ENCODE results near the gene CFAP46. TPM values are rescaled to one million over a fixed set of nuclear protein-coding genes. Genes with fewer than 3 reads are reported as not detected.

Gene CFAP46
- total and polyA plus RNA-seq, 12 donors = 0.36 to 1.9 (median 1.1) TPM

DNA sequence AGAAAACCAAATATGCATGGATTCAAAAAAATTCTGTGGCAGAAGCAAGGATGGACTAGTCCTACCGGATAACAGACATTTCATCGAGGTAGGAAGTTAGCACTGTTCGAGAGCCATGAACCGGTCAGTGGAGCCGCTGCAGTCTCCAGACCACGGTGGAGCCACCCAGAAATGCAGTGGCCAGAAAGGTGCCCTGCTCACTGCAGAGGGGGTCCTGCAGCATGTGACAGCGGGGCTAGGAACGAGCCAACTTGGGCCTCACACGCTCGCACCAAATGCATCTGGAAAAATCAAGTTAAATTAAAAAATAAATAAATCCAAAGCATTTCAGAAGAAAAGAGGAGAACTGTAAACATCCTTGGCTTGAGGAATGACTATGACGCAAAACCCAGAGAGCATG lies 13.1 kb upstream of the CFAP46 start:
- no peak overlapping the region for H3K27ac ChIP-seq

DNA sequence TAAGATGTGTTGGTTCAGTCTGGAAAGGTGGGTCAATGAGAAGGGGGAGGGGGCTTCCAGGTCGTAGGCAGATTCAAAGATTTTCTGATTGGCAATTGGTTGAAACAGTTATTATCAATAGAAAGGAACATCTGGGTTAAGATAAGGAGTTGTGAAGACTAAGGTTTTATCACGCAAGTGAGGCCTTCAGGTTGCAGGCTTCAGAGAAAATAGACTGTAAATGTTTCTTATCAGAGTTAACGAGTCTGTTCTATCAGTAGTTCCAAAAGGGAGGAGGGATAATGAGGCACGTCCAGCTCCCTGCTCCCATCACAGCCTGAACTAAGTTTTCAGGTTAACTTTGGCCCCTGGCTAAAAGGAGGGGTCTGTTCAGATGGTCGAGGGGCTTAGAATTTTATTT lies 11.1 kb upstream of the CFAP46 start:
- WGBS, 2 donors = 36 to 45% methylated on average over 5 of the region's 5 CpGs
- TF ChIP-seq, protein P1, sequence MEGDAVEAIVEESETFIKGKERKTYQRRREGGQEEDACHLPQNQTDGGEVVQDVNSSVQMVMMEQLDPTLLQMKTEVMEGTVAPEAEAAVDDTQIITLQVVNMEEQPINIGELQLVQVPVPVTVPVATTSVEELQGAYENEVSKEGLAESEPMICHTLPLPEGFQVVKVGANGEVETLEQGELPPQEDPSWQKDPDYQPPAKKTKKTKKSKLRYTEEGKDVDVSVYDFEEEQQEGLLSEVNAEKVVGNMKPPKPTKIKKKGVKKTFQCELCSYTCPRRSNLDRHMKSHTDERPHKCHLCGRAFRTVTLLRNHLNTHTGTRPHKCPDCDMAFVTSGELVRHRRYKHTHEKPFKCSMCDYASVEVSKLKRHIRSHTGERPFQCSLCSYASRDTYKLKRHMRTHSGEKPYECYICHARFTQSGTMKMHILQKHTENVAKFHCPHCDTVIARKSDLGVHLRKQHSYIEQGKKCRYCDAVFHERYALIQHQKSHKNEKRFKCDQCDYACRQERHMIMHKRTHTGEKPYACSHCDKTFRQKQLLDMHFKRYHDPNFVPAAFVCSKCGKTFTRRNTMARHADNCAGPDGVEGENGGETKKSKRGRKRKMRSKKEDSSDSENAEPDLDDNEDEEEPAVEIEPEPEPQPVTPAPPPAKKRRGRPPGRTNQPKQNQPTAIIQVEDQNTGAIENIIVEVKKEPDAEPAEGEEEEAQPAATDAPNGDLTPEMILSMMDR (IDR thresholded peaks at IDR 0.05) = no peak
- ATAC-seq = no peak

More for the DNA sequence above, 13.1 kb upstream of the CFAP46 start:
- H3K4me3 ChIP-seq = no peak overlapping the region
- WGBS, 2 donors = 95% methylated on average over 11 of the region's 11 CpGs
- H3K27me3 ChIP-seq = peaks cover 0 to 61% (median 25%) of the 10 kb centered on the region in 7 donors
- no peak for ATAC-seq
- intact Hi-C loops (cut with DNase I) = no loop called here
- no peak for DNase-seq
- H3K4me1 ChIP-seq = peaks cover 0 to 14% (median 0%) of the 10 kb centered on the region in 9 donors
- H3K36me3 ChIP-seq = no peaks in the 10 kb centered on the region
- TF ChIP-seq, protein P1 (IDR thresholded peaks at IDR 0.05) = no peak
- no peaks in the 10 kb centered on the region for H3K9me3 ChIP-seq

DNA sequence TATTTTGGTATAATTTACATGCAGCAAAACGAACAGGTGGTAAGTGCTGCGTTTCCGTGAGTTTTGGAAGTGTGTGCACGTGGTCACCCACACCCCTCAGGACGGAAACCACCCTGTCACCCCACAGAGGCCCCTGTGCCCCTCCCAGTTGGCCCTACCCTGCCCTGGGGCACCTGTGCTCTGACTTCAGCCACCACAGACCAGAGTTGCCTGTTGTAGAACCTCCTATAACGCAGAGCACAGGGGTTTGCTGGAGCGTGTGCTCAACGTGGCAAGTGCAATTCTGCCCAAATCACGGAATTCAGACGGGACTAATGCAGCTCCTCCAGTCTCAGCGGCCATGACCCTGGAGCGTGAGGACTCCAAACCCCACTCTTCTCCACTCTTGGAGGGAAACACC lies 9.6 kb upstream of the CFAP46 start:
- no peaks in the 10 kb centered on the region for H3K9me3 ChIP-seq
- no peak for ATAC-seq
- intact Hi-C loops (cut with DNase I) = no loop called here
- DNase-seq = no peak
- no peak overlapping the region for H3K27ac ChIP-seq
- H3K4me1 ChIP-seq = no peaks in the 10 kb centered on the region
- H3K4me3 ChIP-seq = no peak overlapping the region
- peaks cover 0 to 48% (median 27%) of the 10 kb centered on the region in 7 donors for H3K27me3 ChIP-seq
- H3K36me3 ChIP-seq = no peaks in the 10 kb centered on the region
- WGBS, 2 donors = 82 to 84% methylated on average over 12 of the region's 12 CpGs
- TF ChIP-seq, protein P1 (IDR thresholded peaks at IDR 0.05) = no peak

More for the DNA sequence above, 11.1 kb upstream of the CFAP46 start:
- no peak for DNase-seq
- Histone ChIP-seq H3K4me1 (peaks cover 0 to 1% (median 0%) of the 10 kb centered on the region in 9 donors), H3K27me3 (peaks cover 0 to 59% (median 27%) of the 10 kb centered on the region in 7 donors), H3K36me3 (no peaks in the 10 kb centered on the region), H3K4me3 (no peak overlapping the region), H3K9me3 (no peaks in the 10 kb centered on the region), H3K27ac (no peak overlapping the region)
- intact Hi-C loops (cut with DNase I) = no loop called here

DNA sequence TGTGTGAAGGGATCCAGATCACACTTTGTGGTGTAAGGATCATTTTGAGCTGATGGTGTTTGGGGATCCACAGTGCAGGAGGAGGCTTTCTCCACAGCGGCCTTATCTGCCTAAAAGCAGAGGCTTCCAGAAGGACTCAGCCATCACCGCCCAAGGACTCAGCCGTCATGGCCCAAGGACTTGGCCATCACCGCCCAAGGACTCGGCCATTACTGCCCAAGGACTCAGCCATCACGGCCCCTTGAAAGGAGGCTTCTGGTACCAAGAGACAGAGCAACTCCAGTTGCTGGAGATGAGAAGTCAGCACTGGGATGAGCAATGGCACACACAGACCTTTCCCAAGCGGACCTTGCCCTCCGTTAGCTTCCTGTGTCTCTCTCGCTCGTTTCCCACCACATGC lies 6.0 kb upstream of the CFAP46 start:
- Histone ChIP-seq H3K4me1 (no peaks in the 10 kb centered on the region), H3K36me3 (no peaks in the 10 kb centered on the region), H3K27ac (no peak overlapping the region), H3K27me3 (peaks cover 0 to 71% (median 31%) of the 10 kb centered on the region in 7 donors), H3K9me3 (no peaks in the 10 kb centered on the region), H3K4me3 (no peak overlapping the region)
- intact Hi-C loops (cut with DNase I) = loop anchor here in 1 of 10 donors (10.0 kb wide), 1 partner anchor 176 kb away; no protein-coding TSS in a partner anchor
- WGBS, 2 donors = 80 to 82% methylated on average over 10 of the region's 10 CpGs
- no peak for ATAC-seq
- TF ChIP-seq, protein P1 (IDR thresholded peaks at IDR 0.05) = no peak
- DNase-seq = no peak
